T-helper 2 cell treated with Interferon-gamma antibody and Interleukin-4, amounts not matched to agents 5 μg/mL and 100 μg/mL, for 36 hours (primary cell): ENCODE results near the gene TRAF4.

Experiments used
- DNase-seq: peaks from one replicate; pipeline ENCODE4 v3.0.0; 2021; ENCODE audit warnings: low spot score
- H3K27ac Mint-ChIP-seq: one replicate; pipeline ENCODE4 v1.8.0; 2021; ENCODE audit warnings: mild to moderate bottlenecking, mixed read lengths
- H3K27me3 Mint-ChIP-seq: one replicate; pipeline ENCODE4 v1.8.0; 2021; ENCODE audit warnings: low read depth, mixed read lengths
- H3K36me3 Mint-ChIP-seq: one replicate; pipeline ENCODE4 v1.8.0; 2021; ENCODE audit warnings: low read depth, mixed read lengths
- H3K4me1 Mint-ChIP-seq: one replicate; pipeline ENCODE4 v1.8.0; 2021; ENCODE audit warnings: low read depth, mixed read lengths
- H3K4me3 Mint-ChIP-seq: one replicate; pipeline ENCODE4 v1.8.0; 2022; ENCODE audit warnings: mild to moderate bottlenecking, moderate library complexity, mixed read lengths
- H3K9me3 Mint-ChIP-seq: one replicate; pipeline ENCODE4 v1.8.0; 2021; ENCODE audit warnings: mixed read lengths

Gene TRAF4

DNA sequence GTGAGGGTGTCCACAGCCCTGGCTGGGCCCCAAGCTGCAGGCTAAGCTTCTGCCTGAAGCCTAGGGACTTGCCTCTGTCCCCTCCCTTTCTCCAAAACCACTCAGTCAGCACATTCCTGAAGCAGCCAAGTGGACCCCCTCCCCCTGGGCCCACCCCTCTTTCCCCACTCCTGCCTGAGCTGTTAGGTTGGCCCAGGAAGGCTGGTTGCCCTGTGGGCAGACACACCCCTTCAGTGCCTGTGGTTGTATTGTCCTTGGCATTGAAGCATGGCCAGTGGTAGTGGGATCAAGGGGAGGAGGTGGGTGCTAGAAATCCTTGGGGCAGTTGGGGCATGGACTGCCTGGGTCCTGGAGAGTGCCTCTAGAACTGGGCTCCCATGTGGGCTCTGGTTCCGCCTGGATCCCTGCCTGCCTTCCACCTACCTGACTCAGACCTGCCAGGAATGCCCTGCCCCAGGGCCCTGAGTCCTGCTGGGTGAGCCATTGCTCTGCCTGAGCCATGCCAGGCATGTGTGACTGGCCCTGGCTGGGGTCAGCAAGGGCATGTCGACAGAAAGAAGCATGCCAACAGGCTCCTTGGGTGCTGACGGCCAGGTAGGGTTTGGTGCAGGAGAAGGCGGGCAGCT lies 2.1 kb downstream of the TRAF4 start:
- DNase-seq: no peak
- Mint-ChIP-seq H3K27ac (peak overlapping the region; percentile 91), H3K4me3 (peak overlapping the region; percentile 89), H3K36me3 (peaks cover 13% of the 10 kb centered on the region), H3K9me3 (no peaks in the 10 kb centered on the region), H3K4me1 (peaks cover 15% of the 10 kb centered on the region), H3K27me3 (no peaks in the 10 kb centered on the region)

DNA sequence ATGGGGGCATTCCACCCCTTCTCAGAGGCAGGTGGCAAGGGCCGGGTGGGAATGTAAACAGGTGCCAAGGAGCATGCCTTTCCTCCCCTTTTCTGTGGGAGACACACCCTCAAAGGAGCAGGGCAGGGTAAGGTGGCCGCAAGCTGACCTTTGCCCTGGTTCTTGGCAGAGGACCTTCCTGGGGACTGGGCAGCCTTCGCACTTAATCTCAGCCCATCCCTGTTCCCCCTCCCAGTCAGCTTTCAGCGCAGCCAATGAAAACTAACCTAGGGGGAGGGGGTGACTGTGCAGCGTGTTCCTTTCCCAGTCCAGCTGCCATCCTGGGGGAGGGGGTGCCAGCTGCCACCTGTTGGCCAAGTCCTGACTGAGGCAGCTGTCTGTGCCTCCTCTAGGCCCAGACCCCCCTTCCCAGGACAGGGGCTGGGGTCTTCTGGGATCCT lies 2.8 kb downstream of the TRAF4 start:
- Mint-ChIP-seq H3K27me3 (no peaks in the 10 kb centered on the region), H3K36me3 (peaks cover 13% of the 10 kb centered on the region), H3K4me1 (peaks cover 15% of the 10 kb centered on the region), H3K9me3 (no peaks in the 10 kb centered on the region), H3K4me3 (peak overlapping the region; percentile 89), H3K27ac (peak overlapping the region; percentile 15)
- DNase-seq: no peak

DNA sequence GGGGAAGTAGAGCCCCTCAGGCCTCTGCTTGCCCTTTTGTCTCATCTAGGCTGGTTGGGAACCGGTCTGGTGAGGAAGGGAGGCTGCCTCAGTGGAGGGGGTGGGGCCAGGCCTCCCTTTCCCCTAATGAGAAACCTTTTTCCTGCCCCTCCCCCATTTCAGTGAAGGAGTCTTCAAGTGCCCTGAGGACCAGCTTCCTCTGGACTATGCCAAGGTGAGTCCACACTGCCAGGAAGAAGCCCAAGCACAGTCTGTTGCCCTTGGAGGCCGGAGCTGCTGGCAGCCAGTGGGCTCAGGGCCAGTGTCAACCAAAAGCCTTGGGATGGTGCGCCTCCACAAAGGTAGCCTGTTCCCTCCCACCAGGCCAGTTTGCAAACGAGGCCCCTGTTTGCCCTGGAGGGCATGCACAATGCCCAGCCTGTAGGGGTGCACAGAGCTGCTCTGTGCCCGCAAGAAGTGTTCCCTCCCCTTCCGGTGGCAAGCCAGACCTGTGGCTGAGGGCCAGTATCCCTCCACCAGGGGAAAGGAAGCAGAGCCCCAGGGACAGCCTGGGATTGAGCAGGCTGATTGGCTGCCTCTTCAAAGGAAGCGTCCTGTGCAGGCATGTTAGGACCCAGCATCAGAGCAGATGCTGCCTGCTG lies 3.4 kb downstream of the TRAF4 start:
- no peaks in the 10 kb centered on the region for H3K27me3 Mint-ChIP-seq
- no peaks in the 10 kb centered on the region for H3K9me3 Mint-ChIP-seq
- peaks cover 13% of the 10 kb centered on the region for H3K36me3 Mint-ChIP-seq
- peaks cover 13% of the 10 kb centered on the region for H3K4me1 Mint-ChIP-seq
- DNase-seq: no peak
- H3K27ac Mint-ChIP-seq: no peak overlapping the region
- H3K4me3 Mint-ChIP-seq: no peak overlapping the region

DNA sequence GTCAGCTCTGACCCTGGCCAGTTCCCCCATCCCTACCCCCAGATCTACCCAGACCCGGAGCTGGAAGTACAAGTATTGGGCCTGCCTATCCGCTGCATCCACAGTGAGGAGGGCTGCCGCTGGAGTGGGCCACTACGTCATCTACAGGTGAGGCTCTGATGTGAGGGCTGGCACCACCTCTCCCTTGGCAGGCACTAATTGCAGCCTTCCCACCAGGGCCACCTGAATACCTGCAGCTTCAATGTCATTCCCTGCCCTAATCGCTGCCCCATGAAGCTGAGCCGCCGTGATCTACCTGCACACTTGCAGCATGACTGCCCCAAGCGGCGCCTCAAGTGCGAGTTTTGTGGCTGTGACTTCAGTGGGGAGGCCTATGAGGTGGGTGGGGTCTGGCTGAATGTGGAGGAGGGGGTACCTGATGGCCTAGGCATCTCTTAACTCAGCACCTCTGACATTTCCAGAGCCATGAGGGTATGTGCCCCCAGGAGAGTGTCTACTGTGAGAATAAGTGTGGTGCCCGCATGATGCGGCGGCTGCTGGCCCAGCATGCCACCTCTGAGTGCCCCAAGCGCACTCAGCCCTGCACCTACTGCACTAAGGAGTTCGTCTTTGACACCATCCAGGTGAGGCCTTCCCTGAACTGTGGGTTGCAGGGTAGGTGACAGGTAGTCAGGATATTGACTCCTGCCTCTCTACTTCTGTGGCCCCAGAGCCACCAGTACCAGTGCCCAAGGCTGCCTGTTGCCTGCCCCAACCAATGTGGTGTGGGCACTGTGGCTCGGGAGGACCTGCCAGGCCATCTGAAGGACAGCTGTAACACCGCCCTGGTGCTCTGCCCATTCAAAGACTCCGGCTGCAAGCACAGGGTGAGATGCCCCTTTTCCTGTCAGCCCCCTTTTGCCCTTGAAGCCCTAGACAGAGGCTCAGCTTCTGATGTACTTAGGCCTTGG lies 4.3 kb downstream of the TRAF4 start:
- Mint-ChIP-seq H3K27me3 (no peaks in the 10 kb centered on the region), H3K27ac (no peak overlapping the region), H3K36me3 (peaks cover 13% of the 10 kb centered on the region), H3K4me1 (peaks cover 12% of the 10 kb centered on the region), H3K4me3 (no peak overlapping the region), H3K9me3 (no peaks in the 10 kb centered on the region)
- no peak for DNase-seq

DNA sequence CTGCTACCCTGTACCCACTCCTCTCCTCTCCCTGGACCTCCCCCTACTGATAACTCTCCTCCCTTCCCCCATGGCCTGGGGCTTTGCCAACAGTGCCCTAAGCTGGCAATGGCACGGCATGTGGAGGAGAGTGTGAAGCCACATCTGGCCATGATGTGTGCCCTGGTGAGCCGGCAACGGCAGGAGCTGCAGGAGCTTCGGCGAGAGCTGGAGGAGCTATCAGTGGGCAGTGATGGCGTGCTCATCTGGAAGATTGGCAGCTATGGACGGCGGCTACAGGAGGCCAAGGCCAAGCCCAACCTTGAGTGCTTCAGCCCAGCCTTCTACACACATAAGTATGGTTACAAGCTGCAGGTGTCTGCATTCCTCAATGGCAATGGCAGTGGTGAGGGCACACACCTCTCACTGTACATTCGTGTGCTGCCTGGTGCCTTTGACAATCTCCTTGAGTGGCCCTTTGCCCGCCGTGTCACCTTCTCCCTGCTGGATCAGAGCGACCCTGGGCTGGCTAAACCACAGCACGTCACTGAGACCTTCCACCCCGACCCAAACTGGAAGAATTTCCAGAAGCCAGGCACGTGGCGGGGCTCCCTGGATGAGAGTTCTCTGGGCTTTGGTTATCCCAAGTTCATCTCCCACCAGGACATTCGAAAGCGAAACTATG lies 5.2 kb downstream of the TRAF4 start:
- no peak for DNase-seq
- Mint-ChIP-seq H3K9me3 (no peaks in the 10 kb centered on the region), H3K4me3 (no peak overlapping the region), H3K27me3 (no peaks in the 10 kb centered on the region), H3K4me1 (peaks cover 10% of the 10 kb centered on the region), H3K36me3 (peaks cover 13% of the 10 kb centered on the region), H3K27ac (peak overlapping the region; percentile 31)

DNA sequence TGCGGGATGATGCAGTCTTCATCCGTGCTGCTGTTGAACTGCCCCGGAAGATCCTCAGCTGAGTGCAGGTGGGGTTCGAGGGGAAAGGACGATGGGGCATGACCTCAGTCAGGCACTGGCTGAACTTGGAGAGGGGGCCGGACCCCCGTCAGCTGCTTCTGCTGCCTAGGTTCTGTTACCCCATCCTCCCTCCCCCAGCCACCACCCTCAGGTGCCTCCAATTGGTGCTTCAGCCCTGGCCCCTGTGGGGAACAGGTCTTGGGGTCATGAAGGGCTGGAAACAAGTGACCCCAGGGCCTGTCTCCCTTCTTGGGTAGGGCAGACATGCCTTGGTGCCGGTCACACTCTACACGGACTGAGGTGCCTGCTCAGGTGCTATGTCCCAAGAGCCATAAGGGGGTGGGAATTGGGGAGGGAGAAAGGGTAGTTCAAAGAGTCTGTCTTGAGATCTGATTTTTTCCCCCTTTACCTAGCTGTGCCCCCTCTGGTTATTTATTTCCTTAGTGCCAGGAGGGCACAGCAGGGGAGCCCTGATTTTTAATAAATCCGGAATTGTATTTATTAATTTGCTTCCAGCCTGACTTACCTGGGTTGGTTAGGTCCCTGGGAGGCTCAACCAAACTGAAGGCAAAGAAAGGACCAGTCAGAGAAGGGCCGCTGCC lies 5.8 kb downstream of the TRAF4 start:
- peaks cover 13% of the 10 kb centered on the region for H3K36me3 Mint-ChIP-seq
- H3K4me3 Mint-ChIP-seq: no peak overlapping the region

DNA sequence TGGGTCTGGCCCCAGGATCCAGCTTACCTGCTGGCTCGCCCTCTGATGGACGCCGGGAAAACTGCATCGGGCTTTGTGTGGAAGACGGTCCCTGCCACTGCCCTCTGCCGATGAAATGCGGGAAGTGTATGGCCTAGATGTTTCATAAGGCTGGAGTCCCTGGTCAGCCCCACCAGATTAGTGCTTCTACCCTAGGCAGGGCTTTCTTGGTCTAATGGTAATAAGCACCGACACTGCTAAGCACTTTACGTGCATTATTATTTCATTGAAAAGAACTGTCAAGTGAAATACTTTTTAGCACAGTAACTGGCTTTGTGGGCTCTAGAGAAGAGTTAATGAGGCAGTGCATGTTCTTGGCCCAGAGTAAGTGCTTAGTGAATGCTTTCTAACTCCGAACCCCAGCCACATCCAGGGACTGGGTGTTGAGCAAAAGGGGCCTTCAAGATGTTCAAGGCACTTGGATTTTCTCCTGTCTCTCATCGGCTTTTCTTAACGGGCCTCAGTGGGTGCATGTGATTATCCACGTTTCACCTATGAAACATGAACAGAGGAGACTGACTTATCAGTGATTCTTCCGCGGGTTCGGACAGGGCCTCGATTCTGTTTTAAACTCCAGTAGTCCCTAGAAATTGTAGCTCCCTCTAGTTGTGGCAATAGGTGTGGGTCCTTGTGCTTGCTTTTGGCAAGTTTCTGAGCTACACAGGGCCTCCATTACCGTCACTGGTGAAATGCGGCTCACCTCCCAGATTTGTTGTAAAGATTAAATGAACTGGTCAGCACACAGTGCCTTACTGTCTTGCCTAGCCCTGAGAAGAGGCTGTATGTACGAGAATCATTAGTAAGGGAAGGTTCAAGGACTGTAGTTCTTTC lies 6.6 kb downstream of the TRAF4 start:
- no peak overlapping the region for H3K4me3 Mint-ChIP-seq
- peaks cover 13% of the 10 kb centered on the region for H3K36me3 Mint-ChIP-seq
- no peaks in the 10 kb centered on the region for H3K9me3 Mint-ChIP-seq
- H3K27me3 Mint-ChIP-seq: no peaks in the 10 kb centered on the region
- no peak overlapping the region for H3K27ac Mint-ChIP-seq
- peaks cover 8% of the 10 kb centered on the region for H3K4me1 Mint-ChIP-seq
- peak; percentile 85 for DNase-seq

More for the DNA sequence above, 5.8 kb downstream of the TRAF4 start:
- no peaks in the 10 kb centered on the region for H3K9me3 Mint-ChIP-seq
- H3K27me3 Mint-ChIP-seq: no peaks in the 10 kb centered on the region
- no peak overlapping the region for H3K27ac Mint-ChIP-seq
- DNase-seq: no peak
- H3K4me1 Mint-ChIP-seq: peaks cover 10% of the 10 kb centered on the region

DNA sequence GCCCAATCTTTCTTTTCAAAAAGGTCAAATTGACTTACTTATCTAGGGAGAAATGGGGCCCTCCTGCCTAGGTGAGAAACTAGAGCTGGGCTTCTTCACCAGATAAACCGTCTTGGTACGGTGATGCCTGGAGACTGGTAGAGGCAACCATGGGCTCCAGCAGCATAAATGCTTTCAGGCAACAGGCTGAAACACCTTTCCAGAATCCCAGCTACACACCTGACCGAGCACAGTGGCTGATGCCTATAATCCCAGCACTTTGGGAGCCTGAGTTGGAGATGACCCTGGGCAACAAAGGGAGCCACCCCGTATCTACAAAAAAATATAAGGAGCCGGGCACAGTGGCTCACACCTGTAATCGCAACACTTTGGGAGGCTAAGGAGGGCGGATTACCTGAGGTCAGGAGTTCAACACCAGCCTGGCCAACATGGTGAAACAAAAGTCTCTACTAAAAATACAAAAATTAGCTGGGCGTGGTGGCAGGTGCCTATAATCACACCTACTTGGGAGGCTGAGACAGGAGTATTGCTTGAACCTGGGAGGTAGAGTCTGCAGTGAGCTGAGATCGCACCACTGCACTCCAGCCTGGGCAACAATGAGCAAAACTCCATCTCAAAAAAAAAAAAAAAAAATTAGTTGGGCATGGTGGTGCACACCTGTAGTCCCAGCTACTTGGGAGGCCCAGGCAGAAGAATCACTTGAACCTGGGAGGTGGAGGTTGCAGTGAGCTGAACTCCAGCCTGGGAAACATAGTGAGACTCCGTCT lies 8.0 kb downstream of the TRAF4 start:
- DNase-seq: no peak
- Mint-ChIP-seq H3K4me3 (no peak overlapping the region), H3K27me3 (no peaks in the 10 kb centered on the region), H3K9me3 (no peaks in the 10 kb centered on the region), H3K4me1 (peaks cover 2% of the 10 kb centered on the region), H3K36me3 (peaks cover 13% of the 10 kb centered on the region), H3K27ac (no peak overlapping the region)

DNA sequence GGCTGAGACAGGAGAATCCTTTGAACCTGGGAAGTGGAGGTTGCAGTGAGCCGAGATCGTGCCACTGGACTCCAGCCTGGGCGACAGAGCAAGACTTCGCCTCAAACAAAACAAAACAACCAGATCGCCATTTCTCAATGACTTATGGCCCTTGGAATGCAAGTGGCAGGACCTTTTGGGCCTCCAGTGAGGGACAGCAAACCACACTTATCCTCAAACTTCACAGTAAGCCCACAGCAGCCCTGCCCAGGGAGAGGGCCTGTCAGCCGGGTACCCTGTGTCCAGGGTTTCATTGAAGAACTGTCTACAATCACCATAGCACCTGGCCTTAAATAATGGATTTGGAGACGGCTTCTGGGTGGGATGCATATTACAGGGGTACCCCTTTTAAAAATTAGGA lies 11.7 kb downstream of the TRAF4 start:
- H3K36me3 Mint-ChIP-seq: peaks cover 14% of the 10 kb centered on the region
- H3K27ac Mint-ChIP-seq: no peak overlapping the region
- no peaks in the 10 kb centered on the region for H3K9me3 Mint-ChIP-seq
- no peaks in the 10 kb centered on the region for H3K4me1 Mint-ChIP-seq
- DNase-seq: no peak
- no peak overlapping the region for H3K4me3 Mint-ChIP-seq
- no peaks in the 10 kb centered on the region for H3K27me3 Mint-ChIP-seq

DNA sequence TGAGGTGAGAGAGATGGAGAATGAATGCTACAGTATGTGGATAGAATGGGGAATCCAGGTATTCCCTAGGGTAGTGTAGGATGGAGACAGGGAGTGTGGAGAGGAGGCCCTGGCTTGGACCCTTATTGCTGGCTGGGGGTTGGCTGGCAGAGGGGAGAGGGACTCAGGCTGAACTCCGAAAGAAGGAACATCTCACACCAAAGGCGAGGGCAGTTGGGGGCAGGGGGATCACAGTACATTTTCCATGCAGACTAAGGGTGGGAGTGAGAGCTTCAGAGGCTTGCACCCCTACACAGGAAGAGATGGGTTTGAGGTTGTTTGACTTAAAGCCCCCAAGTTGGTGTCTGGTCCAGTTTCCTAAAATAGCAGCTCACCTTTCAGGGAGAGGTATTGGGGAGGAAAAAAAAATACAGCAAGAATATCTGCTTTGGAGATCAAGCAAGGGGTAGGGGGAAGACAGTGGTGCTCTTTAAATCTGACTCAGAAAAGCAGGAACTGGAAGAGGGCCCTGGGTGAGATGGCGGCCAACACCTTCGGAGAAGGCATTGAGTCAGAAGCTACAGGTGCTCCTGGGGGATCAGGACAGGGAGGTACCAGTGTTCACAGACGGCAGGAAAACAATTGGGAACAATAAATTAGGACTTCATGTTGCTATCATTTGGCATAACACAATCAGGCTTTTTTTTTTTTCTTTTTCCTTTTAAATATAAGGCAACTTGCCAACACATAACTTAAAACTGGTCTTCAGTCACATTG lies 12.4 kb downstream of the TRAF4 start:
- Mint-ChIP-seq H3K9me3 (no peaks in the 10 kb centered on the region), H3K36me3 (peaks cover 14% of the 10 kb centered on the region), H3K27ac (no peak overlapping the region), H3K4me1 (no peaks in the 10 kb centered on the region), H3K27me3 (no peaks in the 10 kb centered on the region), H3K4me3 (no peak overlapping the region)
- DNase-seq: no peak

DNA sequence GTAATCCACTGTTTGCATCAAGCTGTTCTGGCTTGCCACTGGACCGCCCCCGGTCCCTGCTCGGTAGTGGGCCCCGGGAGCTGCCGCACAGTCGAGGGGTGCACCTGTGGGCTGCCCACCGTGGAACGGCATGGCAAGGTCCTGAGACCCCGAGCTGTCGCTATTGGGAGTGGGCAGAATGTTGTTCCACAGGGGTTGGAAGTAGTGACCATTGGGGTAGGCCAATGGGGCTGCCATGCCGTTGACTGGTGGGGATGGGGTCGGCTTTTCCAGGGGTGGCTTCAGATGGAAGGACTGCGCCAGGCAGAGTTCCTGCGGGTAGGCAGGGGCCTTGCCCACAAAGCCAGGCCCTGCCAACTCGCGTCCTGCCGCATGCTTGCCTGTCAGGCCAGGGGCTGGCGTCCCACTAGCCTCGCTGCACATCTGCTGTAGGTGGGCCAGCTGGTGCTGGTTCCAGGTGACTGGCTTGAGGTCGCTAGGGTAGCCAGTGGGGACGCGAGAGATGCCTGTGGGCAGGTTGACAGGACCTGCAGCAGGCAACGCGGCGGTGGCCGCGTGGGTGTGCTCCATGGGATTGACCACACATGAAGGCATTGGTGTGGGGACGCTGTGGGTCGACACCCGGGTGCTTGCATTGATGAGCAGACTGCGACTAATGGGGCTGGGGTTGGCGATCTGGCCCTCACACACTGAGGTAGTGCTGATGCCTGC lies 14.8 kb downstream of the TRAF4 start:
- H3K36me3 Mint-ChIP-seq: peaks cover 18% of the 10 kb centered on the region
- H3K27ac Mint-ChIP-seq: no peak overlapping the region
- H3K9me3 Mint-ChIP-seq: no peaks in the 10 kb centered on the region
- no peaks in the 10 kb centered on the region for H3K27me3 Mint-ChIP-seq
- H3K4me3 Mint-ChIP-seq: no peak overlapping the region
- peaks cover 4% of the 10 kb centered on the region for H3K4me1 Mint-ChIP-seq
- DNase-seq: no peak
